KMS-11 (cell line): ENCODE measurements around the gene BMP2K.

Experiments used
- H2AFZ ChIP-seq: fragments of 200-600 bp; sonication (generic); 2 replicates; pipeline ENCODE4 v1.6.1; 2016; ENCODE audit warnings: antibody characterized with exemption, mixed run types, low read depth
- H3K27ac ChIP-seq: fragments of 200-600 bp; sonication (generic); 2 replicates; pipeline ENCODE4 v1.6.1; 2016; ENCODE audit warnings: mild to moderate bottlenecking, mixed run types
- H3K27me3 ChIP-seq: fragments of 200-600 bp; sonication (generic); 2 replicates; pipeline ENCODE4 v1.6.1; 2017; ENCODE audit warnings: mild to moderate bottlenecking, low read depth, mixed run types, moderate library complexity; ENCODE audit not compliant: insufficient read depth
- H3K36me3 ChIP-seq: fragments of 200-600 bp; sonication (generic); 2 replicates; pipeline ENCODE4 v1.6.1; 2017; ENCODE audit warnings: mild to moderate bottlenecking, mixed run types; ENCODE audit not compliant: insufficient read depth
- H3K4me1 ChIP-seq: fragments of 200-600 bp; sonication (generic); 2 replicates; pipeline ENCODE4 v1.6.1; 2016; ENCODE audit warnings: mild to moderate bottlenecking, low read depth, mixed run types; ENCODE audit not compliant: poor library complexity, severe bottlenecking
- H3K4me2 ChIP-seq: fragments of 200-600 bp; sonication (generic); 2 replicates; pipeline ENCODE4 v1.7.0; 2016; ENCODE audit warnings: mild to moderate bottlenecking, mixed run types
- H3K4me3 ChIP-seq: fragments of 200-600 bp; sonication (generic); IDR thresholded peaks from 2 replicates; pipeline ENCODE4 v1.6.1; 2017; ENCODE audit warnings: low read depth, low read length, mixed read lengths; ENCODE audit not compliant: insufficient read depth
- H3K79me2 ChIP-seq: fragments of 200-600 bp; sonication (generic); 2 replicates; pipeline ENCODE4 v1.6.1; 2016; ENCODE audit warnings: low read depth, mixed run types; ENCODE audit not compliant: insufficient read depth
- H3K9ac ChIP-seq: fragments of 200-600 bp; sonication (generic); 2 replicates; pipeline ENCODE4 v1.6.1; 2016; ENCODE audit warnings: mild to moderate bottlenecking, mixed run types
- H4K20me1 ChIP-seq: fragments of 200-600 bp; sonication (generic); 2 replicates; pipeline ENCODE4 v1.6.1; 2016; ENCODE audit warnings: mild to moderate bottlenecking, mixed run types; ENCODE audit not compliant: insufficient read depth
- CTCF ChIP-seq: fragments of 200-600 bp; sonication (generic); conservative IDR thresholded peaks from 2 replicates; pipeline ENCODE4 v1.6.1; 2017; ENCODE audit warnings: low read depth, mild to moderate bottlenecking, antibody characterized with exemption, low read length, moderate library complexity, mixed read lengths

BMP2K gene

GRCh38 chr4:78953231-78953630, 177.1 kb downstream of the BMP2K start:
- TF ChIP-seq CTCF: no peak
- H2AFZ ChIP-seq: 0 out of 2 replicates have a peak overlapping the region, but pooled peaks have one; percentile 12
- H3K27ac ChIP-seq: no peak overlapping the region
- H3K9ac ChIP-seq: no peak overlapping the region
- no peaks in the 10 kb centered on the region for H4K20me1 ChIP-seq
- H3K4me3 ChIP-seq: no peak overlapping the region
- no peaks in the 10 kb centered on the region for H3K36me3 ChIP-seq
- H3K4me1 ChIP-seq: no peaks in the 10 kb centered on the region
- H3K4me2 ChIP-seq: no peak overlapping the region
- no peaks in the 10 kb centered on the region for H3K27me3 ChIP-seq
- no peaks in the 10 kb centered on the region for H3K79me2 ChIP-seq

GRCh38 chr4:78953769-78954666, 177.9 kb downstream of the BMP2K start:
- Histone ChIP-seq H3K36me3 (no peaks in the 10 kb centered on the region), H4K20me1 (no peaks in the 10 kb centered on the region), H3K27ac (no peak overlapping the region), H3K4me3 (no peak overlapping the region), H3K4me1 (no peaks in the 10 kb centered on the region), H3K79me2 (no peaks in the 10 kb centered on the region), H2AFZ (peak overlapping the region; percentile 12; the same call in 1 of the 2 replicates), H3K9ac (no peak overlapping the region), H3K4me2 (no peak overlapping the region), H3K27me3 (no peaks in the 10 kb centered on the region)
- peak; percentile 89 for TF ChIP-seq CTCF

GRCh38 chr4:78956975-78957374, 180.8 kb downstream of the BMP2K start:
- no peak for TF ChIP-seq CTCF
- Histone ChIP-seq H3K4me2 (no peak overlapping the region), H3K9ac (no peak overlapping the region)

GRCh38 chr4:78960926-78961325, 184.8 kb downstream of the BMP2K start:
- no peak for TF ChIP-seq CTCF
- no peaks in the 10 kb centered on the region for H3K79me2 ChIP-seq
- no peaks in the 10 kb centered on the region for H4K20me1 ChIP-seq
- no peak overlapping the region for H3K4me3 ChIP-seq
- H3K36me3 ChIP-seq: no peaks in the 10 kb centered on the region
- no peaks in the 10 kb centered on the region for H3K4me1 ChIP-seq
- H3K9ac ChIP-seq: no peak overlapping the region
- H3K4me2 ChIP-seq: no peak overlapping the region
- no peak overlapping the region for H2AFZ ChIP-seq
- no peaks in the 10 kb centered on the region for H3K27me3 ChIP-seq
- H3K27ac ChIP-seq: no peak overlapping the region

More at GRCh38 chr4:78956975-78957374, 180.8 kb downstream of the BMP2K start:
- Histone ChIP-seq H3K27ac (no peak overlapping the region), H3K36me3 (no peaks in the 10 kb centered on the region), H3K27me3 (no peaks in the 10 kb centered on the region), H3K4me3 (no peak overlapping the region), H2AFZ (no peak overlapping the region), H3K79me2 (no peaks in the 10 kb centered on the region), H4K20me1 (no peaks in the 10 kb centered on the region), H3K4me1 (no peaks in the 10 kb centered on the region)
